H9 (cell line): ENCODE data around the gene RAI14. TPM values are rescaled to one million over a fixed set of nuclear protein-coding genes. Genes with fewer than 3 reads are reported as not detected.

Experiments used
- DNase-seq: peaks from one replicate; pipeline ENCODE4 v3.0.0-alpha.2; 2017
- H2AFZ ChIP-seq: one replicate; pipeline ENCODE4 v1.6.1; 2013; ENCODE audit warnings: mild to moderate bottlenecking, low read length, control low read depth, moderate library complexity
- H2AK5ac ChIP-seq: 2 replicates; pipeline ENCODE4 v1.6.1; 2013; ENCODE audit warnings: low read length, control low read depth, mixed read lengths; ENCODE audit not compliant: insufficient read length
- H2BK120ac ChIP-seq: one replicate; pipeline ENCODE4 v1.6.1; 2013; ENCODE audit warnings: low read depth, mild to moderate bottlenecking, low read length, control low read depth, inconsistent platforms; ENCODE audit not compliant: poor library complexity, severe bottlenecking
- H2BK12ac ChIP-seq: 2 replicates; pipeline ENCODE4 v1.6.1; 2013; ENCODE audit warnings: low read length, control low read depth, mixed read lengths, low read depth; ENCODE audit not compliant: insufficient read length
- H2BK15ac ChIP-seq: 2 replicates; pipeline ENCODE4 v1.6.1; 2013; ENCODE audit warnings: low read depth, low read length, control low read depth
- H2BK20ac ChIP-seq: one replicate; pipeline ENCODE4 v1.6.1; 2013; ENCODE audit warnings: low read depth, mild to moderate bottlenecking, low read length, control low read depth, inconsistent platforms; ENCODE audit not compliant: poor library complexity, severe bottlenecking
- H2BK5ac ChIP-seq: 2 replicates; pipeline ENCODE4 v1.6.1; 2013; ENCODE audit warnings: low read length, control low read depth, mixed read lengths; ENCODE audit not compliant: insufficient read length
- H3K14ac ChIP-seq: 2 replicates; pipeline ENCODE4 v1.6.1; 2013; ENCODE audit warnings: low read length, control low read depth; ENCODE audit not compliant: insufficient read depth
- H3K18ac ChIP-seq: 2 replicates; pipeline ENCODE4 v1.6.1; 2013; ENCODE audit warnings: low read depth, mild to moderate bottlenecking, mixed read lengths, low read length, control low read depth; ENCODE audit not compliant: insufficient read length
- H3K23ac ChIP-seq: 2 replicates; pipeline ENCODE4 v1.6.1; 2013; ENCODE audit warnings: low read length, control low read depth, mixed read lengths, low read depth; ENCODE audit not compliant: insufficient read length
- H3K23me2 ChIP-seq: 2 replicates; pipeline ENCODE4 v1.6.1; 2013; ENCODE audit warnings: low read depth, mild to moderate bottlenecking, mixed read lengths, low read length, control low read depth; ENCODE audit not compliant: insufficient read length, poor library complexity, severe bottlenecking
- H3K27ac ChIP-seq: 2 replicates; pipeline ENCODE4 v1.5.1; 2013; ENCODE audit warnings: low read length, control low read depth, mixed read lengths, low read depth; ENCODE audit not compliant: insufficient read length
- H3K27me3 ChIP-seq: 2 replicates; pipeline ENCODE4 v1.6.1; 2013; ENCODE audit warnings: low read length, control low read depth, inconsistent platforms; ENCODE audit not compliant: insufficient read depth
- H3K4ac ChIP-seq: 2 replicates; pipeline ENCODE4 v1.6.1; 2013; ENCODE audit warnings: low read depth, mild to moderate bottlenecking, control low read depth, inconsistent platforms, low read length, moderate library complexity
- H3K4me1 ChIP-seq: 2 replicates; pipeline ENCODE4 v1.6.1; 2013; ENCODE audit warnings: low read length, control low read depth, inconsistent platforms; ENCODE audit not compliant: insufficient read depth
- H3K4me2 ChIP-seq: 2 replicates; pipeline ENCODE4 v1.6.1; 2013; ENCODE audit warnings: low read length, control low read depth, mixed read lengths; ENCODE audit not compliant: insufficient read length, insufficient read depth
- H3K56ac ChIP-seq: 2 replicates; pipeline ENCODE4 v1.6.1; 2013; ENCODE audit warnings: low read depth, mild to moderate bottlenecking, mixed read lengths, low read length, control low read depth; ENCODE audit not compliant: insufficient read length
- H3K79me1 ChIP-seq: 2 replicates; pipeline ENCODE4 v1.6.1; 2013; ENCODE audit warnings: low read depth, mild to moderate bottlenecking, moderate library complexity, low read length, control low read depth, inconsistent platforms; ENCODE audit not compliant: insufficient read depth, poor library complexity, severe bottlenecking
- H3K79me2 ChIP-seq: 2 replicates; pipeline ENCODE4 v1.6.1; 2013; ENCODE audit warnings: low read length, control low read depth, inconsistent platforms; ENCODE audit not compliant: insufficient read depth
- H3K9ac ChIP-seq: 2 replicates; pipeline ENCODE4 v1.6.1; 2013; ENCODE audit warnings: low read length, control low read depth, mixed read lengths; ENCODE audit not compliant: insufficient read length; ENCODE audit errors: extremely low read depth
- H3K9me3 ChIP-seq: one replicate; pipeline ENCODE4 v1.6.1; 2013; ENCODE audit warnings: low read depth, low read length, inconsistent platforms; ENCODE audit not compliant: control insufficient read depth
- H3T11ph ChIP-seq: one replicate; pipeline ENCODE4 v1.6.1; 2013; ENCODE audit warnings: mild to moderate bottlenecking, low read length, control low read depth, inconsistent platforms
- H4K20me1 ChIP-seq: one replicate; pipeline ENCODE4 v1.6.1; 2013; ENCODE audit not compliant: control insufficient read depth, insufficient read length, insufficient read depth
- H4K5ac ChIP-seq: 2 replicates; pipeline ENCODE4 v1.6.1; 2013; ENCODE audit warnings: low read depth, mild to moderate bottlenecking, mixed read lengths, low read length, control low read depth; ENCODE audit not compliant: insufficient read length
- H4K8ac ChIP-seq: replicated peaks from 2 replicates; pipeline ENCODE4 v1.6.1; 2013; ENCODE audit warnings: low read length, control low read depth, mixed read lengths, low read depth; ENCODE audit not compliant: insufficient read length
- H4K91ac ChIP-seq: 2 replicates; pipeline ENCODE4 v1.6.1; 2013; ENCODE audit warnings: low read depth, mild to moderate bottlenecking, moderate library complexity, mixed read lengths, low read length, control low read depth; ENCODE audit not compliant: insufficient read length
- H3K27ac Mint-ChIP-seq, 3 experiments: 2 replicates in 2 of 3; 3 replicates in 1 of 3; pipeline ENCODE4 v1.8.0; 2020 to 2021; ENCODE audit warnings: mixed read lengths in 3 of 3, mild to moderate bottlenecking in 1 of 3, moderate library complexity in 1 of 3
- H3K27me3 Mint-ChIP-seq: 2 replicates; pipeline ENCODE4 v1.8.0; 2021; ENCODE audit warnings: low read depth, mild to moderate bottlenecking, moderate library complexity, mixed read lengths
- H3K36me3 Mint-ChIP-seq, 3 experiments: 2 replicates in 2 of 3; 3 replicates in 1 of 3; pipeline ENCODE4 v1.8.0; 2020 to 2021; ENCODE audit warnings: low read depth in 3 of 3, mixed read lengths in 3 of 3; ENCODE audit not compliant: insufficient read depth in 1 of 3
- H3K4me1 Mint-ChIP-seq, 2 experiments: 2 replicates each; pipeline ENCODE4 v1.8.0; 2020; ENCODE audit warnings: mixed read lengths in 2 of 2
- H3K4me3 Mint-ChIP-seq, 2 experiments: 2 replicates in 1 of 2; 3 replicates in 1 of 2; pipeline ENCODE4 v1.8.0; 2020 to 2021; ENCODE audit warnings: mild to moderate bottlenecking in 2 of 2, mixed read lengths in 2 of 2, moderate library complexity in 1 of 2
- H3K9me3 Mint-ChIP-seq, 2 experiments: 2 replicates in 1 of 2; 3 replicates in 1 of 2; pipeline ENCODE4 v1.8.0; 2020; ENCODE audit warnings: mild to moderate bottlenecking in 2 of 2, mixed read lengths in 2 of 2, moderate library complexity in 1 of 2
- CTCF ChIP-seq: fragments of 200-600 bp; sonication (generic); conservative IDR thresholded peaks from 3 replicates; pipeline ENCODE4 v1.8.0; 2021; ENCODE audit warnings: antibody characterized with exemption, mild to moderate bottlenecking
- WGBS: extraction: QIAGEN DNeasy Blood & Tissue Kit; methylation state at CpG from one replicate; pipeline ENCODE4 v1.1.7; 2013; ENCODE audit warnings: missing lambda C conversion rate, low lambda C conversion rate, mixed read lengths; ENCODE audit not compliant: insufficient read length; ENCODE audit errors: extremely low coverage; 5-methylcytosine and 5-hydroxymethylcytosine counted together
- total RNA-seq: library from RNA; stranded (reverse); gene quantifications from 2 replicates; pipeline ENCODE4 v1.2.1, GENCODE V29; 2021

The RAI14 gene
- total RNA-seq, 1 experiment from 2014 or later: 127 TPM

DNA sequence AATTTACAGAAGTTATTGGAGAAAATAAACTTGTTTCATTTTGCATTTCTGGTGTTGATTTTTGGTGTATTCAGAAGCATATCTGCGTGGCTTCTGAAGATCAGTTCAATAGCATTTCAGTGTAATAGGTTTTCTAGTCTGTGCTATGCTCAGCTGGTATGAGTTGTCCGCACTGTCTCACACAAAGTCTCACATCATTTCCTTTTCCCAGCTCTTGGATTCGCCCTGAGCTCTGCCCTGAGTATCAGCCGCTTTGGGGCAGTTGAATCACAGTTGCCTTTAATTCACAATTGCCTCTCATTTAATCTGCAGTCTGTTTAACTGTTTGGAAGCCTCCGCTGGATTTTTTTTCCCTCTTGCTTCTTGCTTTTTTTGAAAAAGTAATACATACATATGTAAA is 176.4 kb downstream of the RAI14 start:
- H4K20me1 ChIP-seq: no peaks in the 10 kb centered on the region
- no peak overlapping the region for H3T11ph ChIP-seq
- no peak overlapping the region for H4K8ac ChIP-seq
- no peaks in the 10 kb centered on the region for H3K9me3 ChIP-seq
- no peak overlapping the region for H3K14ac ChIP-seq
- H3K9ac ChIP-seq: no peak overlapping the region
- no peaks in the 10 kb centered on the region for H3K23me2 ChIP-seq
- Mint-ChIP-seq H3K4me1 (peaks cover 13 to 15% of the 10 kb centered on the region in 2 experiments), H3K27me3 (no peaks in the 10 kb centered on the region), H3K36me3 (peaks cover 39 to 63% (median 55%) of the 10 kb centered on the region in 3 experiments), H3K4me3 (no peak overlapping the region), H3K27ac (no peak overlapping the region), H3K9me3 (peaks cover 4% of the 10 kb centered on the region in 2 experiments; a peak in 3 of 5 replicates)
- no peak overlapping the region for H2AFZ ChIP-seq
- no peak for DNase-seq
- no peaks in the 10 kb centered on the region for H3K79me2 ChIP-seq
- no peak for TF ChIP-seq CTCF
- H3K27ac ChIP-seq: no peak overlapping the region
- H3K18ac ChIP-seq: no peak overlapping the region
- H4K5ac ChIP-seq: no peak overlapping the region
- no peaks in the 10 kb centered on the region for H3K27me3 ChIP-seq
- H2BK20ac ChIP-seq: no peak overlapping the region
- H3K23ac ChIP-seq: no peak overlapping the region
- no peak overlapping the region for H4K91ac ChIP-seq
- no peak overlapping the region for H2AK5ac ChIP-seq
- no peak overlapping the region for H2BK12ac ChIP-seq
- H2BK5ac ChIP-seq: no peak overlapping the region
- H3K79me1 ChIP-seq: no peaks in the 10 kb centered on the region
- H2BK120ac ChIP-seq: no peak overlapping the region
- WGBS: no CpG with 5 or more reads among the region's 5 CpGs
- H3K4me1 ChIP-seq: 0 out of 2 replicates have a peak, but pooled peaks cover 3% of the 10 kb centered on the region
- H3K4me2 ChIP-seq: no peak overlapping the region
- H3K4ac ChIP-seq: no peak overlapping the region
- no peak overlapping the region for H3K56ac ChIP-seq
- no peak overlapping the region for H2BK15ac ChIP-seq
